GM12801 (cell line): Measurements from ENCODE around the gene ZBTB12.

ENCODE experiments used
- TF ChIP-seq, protein P1 (sequence below): IDR thresholded peaks from one replicate; pipeline ENCODE4 v1.5.1; 2011; ENCODE audit warnings: control low read depth; ENCODE audit not compliant: insufficient read length; ENCODE audit errors: extremely low read depth

Gene ZBTB12

DNA sequence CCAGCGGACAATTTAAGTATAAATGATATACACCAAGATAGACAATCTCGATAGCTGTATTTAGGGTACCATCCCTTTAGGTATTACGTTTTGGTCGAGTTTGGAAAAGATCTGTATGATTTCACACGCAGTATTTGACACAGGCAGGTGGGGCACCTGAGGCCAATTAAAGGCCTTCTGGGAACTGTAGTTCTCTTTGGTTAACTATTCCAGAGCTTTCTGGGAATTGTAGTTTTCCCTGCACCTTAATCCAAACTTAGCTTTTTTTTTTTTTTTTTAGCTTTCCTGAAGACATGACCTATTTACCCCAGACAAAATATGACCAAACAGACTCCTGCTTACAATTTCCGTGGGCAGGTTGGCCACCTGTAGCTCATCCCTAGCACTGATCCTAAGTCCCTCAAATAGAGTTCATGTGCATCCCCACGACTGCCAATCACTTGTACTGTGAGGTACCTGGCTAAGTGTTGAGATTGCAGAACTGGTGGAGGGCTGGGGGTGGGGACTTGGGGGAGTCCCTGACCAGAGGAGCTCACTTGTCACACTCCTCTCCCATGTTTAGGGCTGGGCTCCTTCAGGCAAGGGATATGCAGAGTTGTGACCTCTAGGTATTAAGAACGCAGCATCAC lies 3.4 kb downstream of the ZBTB12 start:
- TF ChIP-seq, protein P1, sequence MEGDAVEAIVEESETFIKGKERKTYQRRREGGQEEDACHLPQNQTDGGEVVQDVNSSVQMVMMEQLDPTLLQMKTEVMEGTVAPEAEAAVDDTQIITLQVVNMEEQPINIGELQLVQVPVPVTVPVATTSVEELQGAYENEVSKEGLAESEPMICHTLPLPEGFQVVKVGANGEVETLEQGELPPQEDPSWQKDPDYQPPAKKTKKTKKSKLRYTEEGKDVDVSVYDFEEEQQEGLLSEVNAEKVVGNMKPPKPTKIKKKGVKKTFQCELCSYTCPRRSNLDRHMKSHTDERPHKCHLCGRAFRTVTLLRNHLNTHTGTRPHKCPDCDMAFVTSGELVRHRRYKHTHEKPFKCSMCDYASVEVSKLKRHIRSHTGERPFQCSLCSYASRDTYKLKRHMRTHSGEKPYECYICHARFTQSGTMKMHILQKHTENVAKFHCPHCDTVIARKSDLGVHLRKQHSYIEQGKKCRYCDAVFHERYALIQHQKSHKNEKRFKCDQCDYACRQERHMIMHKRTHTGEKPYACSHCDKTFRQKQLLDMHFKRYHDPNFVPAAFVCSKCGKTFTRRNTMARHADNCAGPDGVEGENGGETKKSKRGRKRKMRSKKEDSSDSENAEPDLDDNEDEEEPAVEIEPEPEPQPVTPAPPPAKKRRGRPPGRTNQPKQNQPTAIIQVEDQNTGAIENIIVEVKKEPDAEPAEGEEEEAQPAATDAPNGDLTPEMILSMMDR: no peak

DNA sequence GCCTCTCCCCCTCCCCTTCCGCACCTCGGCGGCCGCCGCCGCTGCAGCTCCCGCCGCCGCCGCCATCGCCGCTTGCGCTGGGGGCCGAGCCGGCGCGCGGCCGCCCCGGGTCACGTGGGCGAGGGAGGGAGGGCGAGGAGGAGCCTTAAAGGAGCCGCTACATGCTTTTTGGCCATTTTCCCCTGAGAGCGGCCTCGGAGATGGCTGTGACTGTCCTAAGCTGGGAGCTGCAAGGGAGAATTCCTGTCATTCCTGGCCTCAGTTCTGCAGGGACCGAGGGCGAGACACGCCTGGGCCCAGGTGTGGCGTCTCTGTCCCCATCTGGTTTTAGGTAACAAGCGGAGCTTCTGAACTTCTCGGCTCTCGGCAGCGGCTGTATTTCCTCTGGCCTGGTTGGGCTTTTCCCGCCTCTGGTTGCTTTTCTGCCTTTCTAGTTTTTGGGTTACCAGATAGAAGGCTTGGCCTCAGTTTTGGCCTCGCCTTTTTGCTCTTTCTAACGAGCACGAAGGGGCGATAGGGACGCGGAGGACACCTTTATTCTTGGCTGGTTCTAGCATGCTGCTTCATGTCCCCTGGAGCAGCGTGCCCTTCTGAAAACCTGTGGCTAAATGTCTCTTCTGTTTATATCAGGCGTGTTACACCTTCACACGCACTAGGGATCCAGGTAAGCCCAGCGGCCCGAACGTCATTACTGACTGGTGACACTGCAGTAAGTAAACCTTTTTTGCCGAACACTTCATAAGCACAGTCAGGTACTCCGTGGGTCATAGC lies 4.1 kb downstream of the ZBTB12 start, which contains the start of gene EHMT2:
TSS of gene EHMT2 (minus strand) at position 87 of the 771 bp plus-strand sequence. CDS start at position 66, 21 bp downstream.
- TF ChIP-seq, protein P1: no peak

GRCh38 chr6:31896856-31897611 lies 4.9 kb downstream of the ZBTB12 start:
- TF ChIP-seq, protein P1: no peak

DNA sequence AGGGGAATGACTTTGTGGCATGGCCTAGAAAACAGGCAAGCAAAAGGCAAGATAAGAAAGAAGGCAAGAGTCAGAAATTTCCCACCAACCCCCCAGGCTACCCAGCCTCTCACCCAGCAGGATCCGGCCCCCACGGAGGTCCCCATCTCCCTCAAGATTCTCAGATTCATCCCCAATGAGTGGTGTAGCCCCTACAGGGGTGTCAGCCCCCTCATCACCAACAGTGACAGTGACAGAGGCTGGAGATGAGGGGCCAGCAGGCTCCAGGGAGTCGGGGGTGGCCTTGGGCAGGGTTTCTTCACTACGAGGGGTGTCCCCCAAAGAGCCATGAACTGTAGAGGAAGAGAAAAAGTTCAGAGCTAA lies 5.4 kb downstream of the ZBTB12 start:
- TF ChIP-seq, protein P1: no peak

GRCh38 chr6:31892821-31893220 lies 9.1 kb downstream of the ZBTB12 start:
- TF ChIP-seq, protein P1: no peak

DNA sequence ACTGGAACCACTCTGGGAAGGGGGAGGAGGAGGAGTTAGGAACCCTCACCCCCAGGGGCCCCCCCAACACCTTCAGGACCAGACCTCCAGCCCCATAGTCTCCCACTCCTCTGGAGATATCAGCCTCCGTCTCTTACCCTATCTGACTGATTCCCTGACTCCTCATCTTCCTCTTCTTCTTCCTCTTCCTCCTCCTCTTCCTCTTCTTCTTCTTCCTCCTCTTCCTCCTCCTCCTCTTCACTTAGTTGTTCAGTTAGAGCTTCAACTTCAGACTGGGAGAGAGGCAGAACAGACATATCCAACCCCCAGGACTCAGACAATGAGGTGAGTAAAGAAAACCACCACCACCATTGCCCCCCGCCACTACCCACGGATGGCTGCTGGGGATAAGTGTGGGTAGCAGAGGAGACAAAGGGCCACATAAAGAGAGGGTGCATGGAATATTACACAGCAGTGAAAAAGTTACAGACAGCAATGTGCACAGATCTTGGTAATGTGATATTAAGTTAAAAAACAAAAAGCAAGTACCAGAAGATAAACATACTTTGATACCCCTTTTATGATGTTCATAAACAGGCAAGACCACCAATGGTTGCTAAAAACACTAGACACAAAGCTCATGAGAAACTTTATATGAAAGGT lies 12.4 kb downstream of the ZBTB12 start:
- TF ChIP-seq, protein P1: no peak
